ENCODE results near the gene PPIP5K1. TPM values are rescaled to one million over a fixed set of nuclear protein-coding genes. Genes with fewer than 3 reads are reported as not detected.

The PPIP5K1 gene
- total RNA-seq, 2 donors from 2014 or later, result 19.0 to 58.4 TPM

GRCh38 chr15:43498990-43499389 lies 91.0 kb downstream of the PPIP5K1 start:
- no peaks in the 10 kb centered on the region for H3K27me3 ChIP-seq (replicated peaks; ENCODE audit: insufficient read depth)
- H3K4me3 ChIP-seq, result no peak overlapping the region
- H3K9me3 ChIP-seq, result no peaks in the 10 kb centered on the region
- H3K27ac ChIP-seq, result no peak overlapping the region
- no peaks in the 10 kb centered on the region for H3K4me1 ChIP-seq (replicated peaks)
- intact Hi-C loops (cut with DNase I), result no loop called here
- TF ChIP-seq POLR2A (IDR thresholded peaks at IDR 0.05) (no peak), POLR2AphosphoS5 (IDR thresholded peaks at IDR 0.05) (no peak), CTCF (IDR thresholded peaks at IDR 0.05) (no peak)
- WGBS, result 67% methylated on average over 3 of the region's 3 CpGs
- DNase-seq (ENCODE audit: low spot score), result no peak
- no peaks in the 10 kb centered on the region for H3K36me3 ChIP-seq

GRCh38 chr15:43493703-43494472 lies 96.1 kb downstream of the PPIP5K1 start:
- TF ChIP-seq POLR2AphosphoS5 (IDR thresholded peaks at IDR 0.05) (no peak), CTCF (IDR thresholded peaks at IDR 0.05) (no peak), POLR2A (IDR thresholded peaks at IDR 0.05) (no peak)
- H3K9me3 ChIP-seq, result no peaks in the 10 kb centered on the region
- 56% methylated on average over 7 of the region's 7 CpGs for WGBS
- peak overlapping the region; percentile 87 for H3K27ac ChIP-seq
- no peaks in the 10 kb centered on the region for H3K4me1 ChIP-seq (replicated peaks)
- no peak for DNase-seq (ENCODE audit: low spot score)
- intact Hi-C loops (cut with DNase I), result loop anchor here (1.0 kb wide), 1 partner anchor 16 kb away; no protein-coding TSS in a partner anchor
- H3K27me3 ChIP-seq (replicated peaks; ENCODE audit: insufficient read depth), result no peaks in the 10 kb centered on the region
- H3K4me3 ChIP-seq, result peak overlapping the region; percentile 62 to 84
- H3K36me3 ChIP-seq, result no peaks in the 10 kb centered on the region

- peak within 1 kb of the TSS; percentile 62 to 84 for H3K4me3 ChIP-seq
- intact Hi-C loops (cut with DNase I), result loop anchor here (1.0 kb wide), 1 partner anchor 17 kb away; no protein-coding TSS in a partner anchor
- under 1% methylated on average over 54 of the region's 54 CpGs for WGBS
- no peaks in the 10 kb centered on the region for H3K4me1 ChIP-seq (replicated peaks)
- H3K27ac ChIP-seq, result peak within 1 kb of the TSS; percentile 87
- no peaks in the 10 kb centered on the region for H3K36me3 ChIP-seq
- no peaks in the 10 kb centered on the region for H3K27me3 ChIP-seq (replicated peaks; ENCODE audit: insufficient read depth)
- peak; percentile 96 for DNase-seq (ENCODE audit: low spot score)
- TF ChIP-seq POLR2A (IDR thresholded peaks at IDR 0.05), result peak; percentile 48
- TF ChIP-seq POLR2AphosphoS5 (IDR thresholded peaks at IDR 0.05), result peak; percentile 92
- TF ChIP-seq CTCF (IDR thresholded peaks at IDR 0.05), result no peak
- no peaks in the 10 kb centered on the region for H3K9me3 ChIP-seq
These were observed 97.1 kb downstream of the PPIP5K1 start, which contains the start of gene TP53BP1 for GRCh38 chr15:43492673-43493601. Gene TP53BP1, minus strand, starts transcription at chr15:43493156. Its CDS starts 113 bp downstream, at chr15:43493043.

- WGBS, result 7% methylated on average over 7 of the region's 7 CpGs
- no peak for DNase-seq (ENCODE audit: low spot score)
- H3K27ac ChIP-seq, result peak overlapping the region; percentile 87
- peak overlapping the region; percentile 62 to 84 for H3K4me3 ChIP-seq
- no peaks in the 10 kb centered on the region for H3K36me3 ChIP-seq
- TF ChIP-seq POLR2AphosphoS5 (IDR thresholded peaks at IDR 0.05), result no peak
- no peak for TF ChIP-seq CTCF (IDR thresholded peaks at IDR 0.05)
- no peak for TF ChIP-seq POLR2A (IDR thresholded peaks at IDR 0.05)
- intact Hi-C loops (cut with DNase I), result no loop called here
- no peaks in the 10 kb centered on the region for H3K9me3 ChIP-seq
- H3K27me3 ChIP-seq (replicated peaks; ENCODE audit: insufficient read depth), result no peaks in the 10 kb centered on the region
- no peaks in the 10 kb centered on the region for H3K4me1 ChIP-seq (replicated peaks)
These were observed 97.7 kb downstream of the PPIP5K1 start for GRCh38 chr15:43492266-43492665.

All from prostate gland (tissue), 2 donors.